Cortex of kidney (tissue), 1 donor: ENCODE data around the gene RABL6.
"Not testable (repeated sequence)": the region's sequence is repeated elsewhere in the genome, so short reads cannot be mapped to it uniquely, and the experiment has no call there.

Source experiments
- DNase-seq: peaks from one replicate; lab custom pipeline; 2025; lab: John Stamatoyannopoulos, UW

The RABL6 gene

DNA sequence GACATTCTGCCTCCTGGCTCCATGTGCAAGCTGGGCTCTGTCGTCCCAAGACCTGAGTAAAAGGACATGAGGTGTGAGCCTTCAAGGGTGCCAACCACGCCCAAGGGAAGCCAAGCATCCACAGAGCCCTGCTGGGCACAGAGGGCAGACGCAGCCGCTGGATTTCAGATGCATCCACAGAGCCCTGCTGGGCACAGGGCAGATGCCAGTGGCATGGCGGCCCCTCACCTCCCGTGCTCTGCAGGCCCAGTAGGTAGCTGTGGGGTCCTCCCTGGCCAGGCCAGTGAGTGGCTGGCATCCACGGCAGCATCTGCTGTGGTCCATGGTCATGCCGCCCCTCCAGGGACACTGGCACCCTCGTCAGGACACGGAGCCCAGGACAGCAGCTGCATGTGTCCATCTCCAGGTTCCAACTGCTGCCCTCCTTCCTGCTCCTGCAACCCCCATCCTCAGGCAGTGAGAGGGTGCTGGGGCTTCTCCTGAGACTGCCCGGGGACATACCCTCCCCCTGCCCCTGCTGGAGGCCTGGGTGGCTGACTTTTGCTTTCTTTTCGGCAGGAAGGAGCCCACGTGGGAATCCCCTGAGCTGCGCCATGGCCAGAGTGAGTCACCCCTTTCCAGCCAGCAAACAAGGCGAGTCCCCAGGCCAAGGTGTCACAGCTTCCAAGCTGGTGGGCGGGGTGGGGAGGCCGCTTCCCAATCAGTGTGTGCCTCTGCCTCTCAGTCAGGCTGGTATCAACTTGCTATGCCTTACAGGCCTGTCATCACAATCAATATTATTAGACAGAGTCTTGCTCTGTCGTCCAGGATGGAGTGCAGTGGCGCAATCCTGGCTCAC, 74.6 kb downstream of the RABL6 start:
- DNase-seq, result no peak

- not testable (repeated sequence) for DNase-seq
Measured at GRCh38 chr9:136882947-136883283, 75.2 kb downstream of the RABL6 start.

- DNase-seq, result not testable (repeated sequence)
Measured at GRCh38 chr9:136883670-136884069, 75.9 kb downstream of the RABL6 start.

- DNase-seq, result no peak
Measured at GRCh38 chr9:136885950-136886578, 78.3 kb downstream of the RABL6 start, which contains the start of gene TRAF2. Gene TRAF2 (plus strand): TSS chr9:136886516. CDS start chr9:136898741, 12,225 bp downstream.

DNA sequence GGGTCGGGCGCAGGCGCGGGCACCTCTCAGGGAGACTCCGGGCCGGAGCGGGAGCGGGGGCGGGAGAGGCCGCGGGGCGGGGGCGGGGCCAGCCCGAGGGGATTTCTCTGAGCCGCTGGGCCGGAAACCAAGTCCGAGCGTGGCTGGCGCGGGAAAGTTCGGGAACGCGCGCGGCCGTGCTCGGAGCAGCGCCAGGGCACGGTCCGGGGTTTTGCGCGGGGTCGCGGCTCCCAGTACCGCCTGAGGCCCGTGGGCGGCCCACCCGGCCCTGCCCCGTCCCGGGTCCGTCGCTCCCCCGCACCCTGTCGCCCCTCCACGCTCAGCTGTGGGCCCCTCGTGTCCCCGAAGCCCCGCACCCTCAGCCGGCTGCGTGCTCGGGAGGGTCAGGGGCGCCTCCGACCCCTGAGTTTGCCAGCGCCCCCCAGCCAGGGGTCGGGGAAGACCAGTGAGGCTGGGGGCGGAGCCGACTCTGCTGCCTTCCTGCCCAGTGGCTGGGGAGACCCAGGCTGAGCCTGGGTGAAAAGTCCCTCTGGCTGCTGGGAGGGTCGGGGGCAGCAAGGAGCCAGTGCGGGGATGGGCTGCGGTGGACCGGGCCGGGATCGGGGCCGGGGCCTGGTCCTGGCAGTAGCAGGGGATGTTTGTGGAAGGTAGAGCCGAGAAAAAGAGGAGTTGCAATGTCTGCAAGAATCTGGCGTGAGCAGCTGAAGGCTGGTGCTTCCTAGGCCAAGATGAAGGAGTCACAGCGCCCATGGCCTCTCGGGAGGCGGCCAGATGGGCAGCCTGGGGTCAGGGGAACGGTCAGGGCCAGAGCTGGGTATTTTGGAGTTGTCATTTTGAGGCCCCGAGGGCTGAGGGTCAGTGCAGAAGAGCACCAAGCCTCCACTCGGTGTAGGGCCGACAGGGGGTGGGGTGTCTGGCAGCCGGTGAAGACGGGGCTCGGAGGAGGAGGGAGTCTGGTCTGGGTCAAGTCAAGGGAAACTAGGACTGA, 79.2 kb downstream of the RABL6 start:
- DNase-seq, result no peak

GRCh38 chr9:136888454-136888853, 80.7 kb downstream of the RABL6 start:
- no peak for DNase-seq

DNA sequence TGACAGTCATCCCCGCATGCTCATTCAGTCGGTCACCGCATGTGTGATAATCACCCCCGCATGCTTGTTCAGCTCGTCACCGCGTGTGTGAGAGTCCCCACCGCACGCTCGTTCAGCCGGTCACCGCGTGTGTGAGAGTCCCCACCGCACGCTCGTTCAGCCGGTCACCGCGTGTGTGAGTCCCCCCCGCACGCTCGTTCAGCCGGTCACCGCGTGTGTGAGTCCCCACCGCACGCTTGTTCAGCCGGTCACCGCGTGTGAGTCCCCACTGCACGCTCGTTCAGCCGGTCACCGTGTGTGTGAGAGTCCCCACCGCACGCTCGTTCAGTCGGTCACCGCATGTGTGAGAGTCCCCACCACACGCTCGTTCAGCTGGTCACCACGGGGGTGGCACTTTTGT, 82.1 kb downstream of the RABL6 start:
- DNase-seq, result no peak

DNA sequence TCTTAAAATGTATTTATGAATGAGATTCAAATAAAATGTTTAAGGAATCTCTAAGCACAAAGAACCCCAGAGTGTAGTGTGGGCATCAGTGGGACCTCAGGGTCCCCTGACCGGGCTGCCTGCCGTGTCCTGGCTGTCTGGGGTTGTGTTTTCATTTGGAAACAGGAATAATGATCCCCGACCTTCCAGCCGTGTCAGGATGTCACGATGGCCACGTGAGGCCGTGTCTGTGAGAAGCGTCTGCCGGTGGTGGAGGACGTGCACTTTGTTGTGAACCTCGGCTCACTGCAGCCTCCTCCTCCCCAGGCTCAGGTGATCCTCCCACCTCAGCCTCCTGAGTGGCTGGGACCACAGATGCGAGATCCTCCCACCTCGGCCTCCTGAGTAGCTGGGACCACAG, 82.9 kb downstream of the RABL6 start:
- DNase-seq, result no peak
